Measurements from ENCODE around the gene RGS7.
A peak's percentile ranks its signal among the peaks of the same experiment; 100 is the strongest.
"Not testable (repeated sequence)": the region's sequence is repeated elsewhere in the genome, so short reads cannot be mapped to it uniquely, and the experiment has no call there.

The RGS7 gene

DNA sequence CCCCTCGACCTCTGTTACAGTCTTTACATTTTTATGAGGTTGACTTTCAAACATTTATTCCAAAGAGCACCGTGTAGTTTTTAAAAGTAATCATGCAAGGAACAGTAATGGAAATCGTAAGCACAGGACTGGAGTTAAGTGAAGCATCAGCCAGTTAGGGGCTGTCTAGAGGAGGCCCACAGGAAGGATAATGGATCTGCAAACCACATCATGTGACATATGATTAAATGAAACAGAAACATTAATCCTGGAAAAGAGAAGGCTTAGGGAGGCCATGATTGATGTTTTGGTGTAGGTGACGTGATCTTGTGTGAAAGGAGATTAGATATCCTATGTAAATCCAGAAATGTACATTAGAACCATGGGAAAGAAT is 25.0 kb downstream of the RGS7 start:
- DNase-seq (ENCODE audit: low read depth in 2 of 2) = no peak

DNA sequence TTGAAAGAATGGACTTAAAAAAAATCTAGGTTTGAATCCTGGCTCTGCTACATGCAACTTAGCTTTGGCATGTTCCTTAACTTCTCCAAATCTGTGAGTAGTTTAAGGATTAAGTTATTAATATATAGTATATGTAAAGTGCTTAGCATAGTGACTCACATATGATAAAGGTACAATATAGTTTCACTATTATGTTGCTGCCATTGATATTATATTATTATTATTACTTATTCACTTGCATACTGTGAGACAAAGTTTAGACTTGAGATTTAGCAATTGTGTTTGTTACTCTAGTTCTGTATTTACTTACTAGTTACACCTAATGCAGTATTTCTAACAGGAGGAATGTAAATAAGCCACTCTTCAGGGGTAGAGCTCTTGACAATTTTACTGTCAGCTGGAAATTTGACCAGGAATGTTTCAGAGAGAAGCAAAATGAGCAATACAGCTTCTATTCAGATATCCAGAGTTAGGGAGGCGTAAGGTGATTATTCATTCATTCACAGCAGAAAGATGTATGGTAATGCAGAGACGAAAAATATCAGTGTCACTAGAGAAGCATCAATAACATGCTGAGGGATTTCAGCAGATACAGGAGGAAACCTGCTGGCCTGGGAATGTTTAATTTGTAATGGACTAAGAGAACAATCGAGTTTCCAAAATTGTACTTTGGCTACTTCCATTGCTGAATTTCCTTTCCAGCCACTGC is 25.5 kb downstream of the RGS7 start:
- DNase-seq (ENCODE audit: low read depth in 2 of 2) = no peak

- DNase-seq (ENCODE audit: low read depth in 2 of 2) = no peak
Observed at GRCh38 chr1:241330619-241331327, 26.2 kb downstream of the RGS7 start.

DNA sequence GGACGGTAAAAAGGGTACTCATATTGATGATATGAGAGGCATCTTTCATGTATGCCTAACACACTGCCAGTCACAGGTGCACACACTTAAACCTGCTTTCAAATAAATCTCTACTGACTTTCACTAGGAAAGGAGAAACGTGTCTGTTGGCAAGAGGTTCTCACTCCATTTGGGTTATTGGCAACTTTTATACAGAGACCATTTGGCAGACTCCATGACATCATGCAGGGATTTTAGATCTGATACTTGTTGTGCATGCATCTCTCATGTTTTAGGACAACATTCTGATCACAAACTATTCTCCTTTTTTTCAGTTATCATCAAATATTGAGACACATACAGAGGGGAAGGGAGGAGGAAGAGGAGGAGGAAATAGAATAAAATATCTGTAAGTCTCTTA is 31.5 kb downstream of the RGS7 start:
- DNase-seq (ENCODE audit: low read depth in 2 of 2) = no peak

- DNase-seq (ENCODE audit: low read depth in 2 of 2) = peak; percentile 0 to 4
Observed at GRCh38 chr1:241323514-241324195, 33.4 kb downstream of the RGS7 start.

GRCh38 chr1:241317676-241318075 is 39.3 kb downstream of the RGS7 start:
- no peak for DNase-seq (ENCODE audit: low read depth in 2 of 2)

- no peak for DNase-seq (ENCODE audit: low read depth in 2 of 2)
Observed at GRCh38 chr1:241316372-241316771, 40.6 kb downstream of the RGS7 start.

GRCh38 chr1:241311056-241311746 is 45.8 kb downstream of the RGS7 start:
- DNase-seq (ENCODE audit: low read depth in 2 of 2) = no peak

DNA sequence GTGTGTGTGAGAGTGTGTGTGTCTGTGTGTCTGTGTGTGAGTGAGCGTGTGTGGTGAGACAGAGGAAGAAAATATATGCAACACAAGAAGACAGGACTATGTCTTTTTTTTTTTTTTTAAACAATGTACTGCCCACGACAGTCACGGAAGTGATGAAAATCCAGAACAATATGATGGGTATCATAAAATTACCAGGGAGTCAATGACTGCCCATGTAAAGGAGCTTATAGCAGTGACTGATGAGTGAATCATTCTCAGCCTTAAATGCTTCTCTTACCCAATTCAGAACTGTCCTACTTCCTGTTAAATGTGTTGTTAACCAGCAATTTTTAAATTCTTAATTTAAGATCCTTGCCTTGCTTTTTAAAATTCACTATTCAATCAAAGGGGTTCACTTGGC is 46.6 kb downstream of the RGS7 start:
- DNase-seq (ENCODE audit: low read depth in 2 of 2) = no peak

DNA sequence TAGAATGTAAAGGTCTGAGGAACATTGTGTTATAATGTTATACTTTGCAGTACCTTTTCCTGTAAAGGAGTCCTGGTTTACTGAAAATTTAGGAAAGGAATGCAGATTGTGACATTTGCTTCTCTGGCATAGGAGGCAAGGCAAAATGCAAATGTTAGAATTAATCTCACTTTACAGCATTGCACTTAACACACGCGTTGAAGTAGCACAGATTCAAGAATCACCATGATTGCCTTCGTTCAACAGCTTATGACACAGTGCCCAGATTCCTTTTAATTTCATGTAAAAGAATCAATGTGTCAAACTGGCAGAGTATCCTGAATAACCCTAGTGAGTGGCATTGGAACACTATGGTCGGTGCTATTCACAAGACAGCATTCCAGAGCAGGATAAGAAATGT is 47.4 kb downstream of the RGS7 start:
- DNase-seq (ENCODE audit: low read depth in 2 of 2) = no peak

- no peak for DNase-seq (ENCODE audit: low read depth in 2 of 2)
Observed at GRCh38 chr1:241308471-241308870, 48.5 kb downstream of the RGS7 start.

DNA sequence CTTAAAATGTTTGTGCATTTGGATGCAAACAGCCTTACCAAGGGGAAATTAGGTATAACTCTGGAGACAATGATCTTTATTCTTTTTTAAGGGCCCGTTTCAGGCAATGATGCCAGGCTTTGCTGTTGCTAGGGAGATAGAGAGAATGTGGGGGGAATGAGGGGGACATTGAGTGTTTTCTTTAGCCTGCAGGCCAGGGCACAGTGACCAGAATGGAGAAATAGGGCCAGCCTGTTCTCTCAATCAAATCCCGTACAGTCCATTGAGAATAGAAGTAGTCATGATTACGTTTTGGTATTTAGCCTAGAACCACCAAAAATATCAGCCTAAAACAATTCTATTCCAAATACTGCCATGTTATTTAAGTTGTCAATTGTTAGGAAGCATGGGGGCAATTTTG is 49.0 kb downstream of the RGS7 start:
- no peak for DNase-seq (ENCODE audit: low read depth in 2 of 2)

GRCh38 chr1:241306125-241306790 is 50.7 kb downstream of the RGS7 start:
- DNase-seq (ENCODE audit: low read depth in 2 of 2) = no peak

GRCh38 chr1:241302024-241302423 is 55.0 kb downstream of the RGS7 start:
- DNase-seq (ENCODE audit: low read depth in 2 of 2) = not testable (repeated sequence)

DNA sequence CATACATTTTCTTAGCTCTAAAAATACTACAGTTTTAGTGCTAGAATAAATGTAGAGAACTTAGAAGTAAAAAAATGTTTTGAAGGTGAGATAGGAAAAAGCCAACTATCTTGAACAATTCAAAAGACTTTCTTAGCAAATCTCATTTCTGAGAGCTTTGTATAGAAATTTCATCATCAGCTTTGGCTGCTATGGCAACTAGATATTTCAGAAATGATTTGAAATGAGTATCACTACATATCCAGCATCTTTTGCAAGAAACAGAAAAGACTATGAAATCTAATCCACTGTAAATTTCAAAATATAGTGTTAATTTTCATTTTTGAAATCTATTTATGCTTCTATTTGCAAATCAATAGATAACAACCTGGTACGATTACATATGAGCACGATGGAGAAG is 57.7 kb downstream of the RGS7 start:
- DNase-seq (ENCODE audit: low read depth in 2 of 2) = no peak

DNA sequence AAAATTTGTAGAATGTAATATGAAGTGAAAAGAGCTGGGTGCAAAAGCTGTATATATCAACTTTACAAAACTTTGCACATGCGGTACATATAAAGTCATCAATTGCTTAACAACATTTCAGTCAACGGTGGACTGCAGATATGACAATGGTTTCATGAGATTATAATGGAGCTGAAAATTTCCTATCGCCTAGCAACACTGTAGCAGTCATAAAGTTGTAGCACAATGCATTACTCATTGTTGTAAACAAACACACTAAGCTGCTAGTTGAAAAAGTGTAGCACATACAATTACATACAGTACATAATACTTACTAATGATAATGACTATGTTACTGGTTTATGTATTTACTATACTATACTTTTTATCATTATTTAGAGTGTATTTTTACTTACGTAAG is 64.0 kb downstream of the RGS7 start:
- no peak for DNase-seq (ENCODE audit: low read depth in 2 of 2)

DNA sequence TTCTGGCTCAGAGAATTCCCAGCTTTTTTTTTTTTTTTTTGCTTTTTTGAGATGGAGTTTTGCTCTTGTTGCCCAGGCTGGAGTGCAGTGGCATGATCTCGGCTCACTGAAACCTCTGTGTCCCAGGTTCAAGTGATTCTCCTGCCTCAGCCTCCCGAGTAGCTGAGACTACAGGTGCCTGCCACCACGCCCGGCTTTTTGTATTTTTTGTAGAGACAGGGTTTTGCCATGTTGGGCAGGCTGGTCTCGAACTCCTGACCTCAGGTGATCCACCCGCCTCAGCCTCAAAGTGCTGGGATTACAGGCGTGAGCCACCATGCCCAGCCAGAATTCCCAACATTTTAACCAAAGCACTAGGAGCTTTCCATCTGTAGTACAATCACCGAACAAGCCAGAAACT is 65.5 kb downstream of the RGS7 start:
- not testable (repeated sequence) for DNase-seq (ENCODE audit: low read depth in 2 of 2)

DNA sequence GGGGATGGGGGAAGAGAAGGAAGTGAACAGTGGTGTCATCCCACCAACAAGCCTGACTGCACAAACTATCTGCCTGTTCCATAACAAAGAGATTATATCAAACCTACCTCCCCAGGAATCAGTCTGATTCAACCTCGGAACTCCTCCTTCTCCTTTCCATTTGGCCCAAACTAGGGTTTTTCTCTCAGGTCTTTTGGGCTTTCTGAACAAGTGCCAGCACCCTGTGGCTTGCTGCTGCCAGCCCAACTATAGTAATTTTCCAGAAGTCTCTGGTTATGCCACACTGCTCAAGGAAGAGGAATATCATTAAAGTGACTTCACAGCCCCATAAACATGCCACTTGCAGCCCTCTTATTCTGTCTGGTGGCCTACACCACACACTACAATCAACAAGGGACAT is 70.5 kb downstream of the RGS7 start:
- DNase-seq (ENCODE audit: low read depth in 2 of 2) = no peak

- DNase-seq (ENCODE audit: low read depth in 2 of 2) = no peak
Observed at GRCh38 chr1:241276391-241276790, 80.6 kb downstream of the RGS7 start.

DNA sequence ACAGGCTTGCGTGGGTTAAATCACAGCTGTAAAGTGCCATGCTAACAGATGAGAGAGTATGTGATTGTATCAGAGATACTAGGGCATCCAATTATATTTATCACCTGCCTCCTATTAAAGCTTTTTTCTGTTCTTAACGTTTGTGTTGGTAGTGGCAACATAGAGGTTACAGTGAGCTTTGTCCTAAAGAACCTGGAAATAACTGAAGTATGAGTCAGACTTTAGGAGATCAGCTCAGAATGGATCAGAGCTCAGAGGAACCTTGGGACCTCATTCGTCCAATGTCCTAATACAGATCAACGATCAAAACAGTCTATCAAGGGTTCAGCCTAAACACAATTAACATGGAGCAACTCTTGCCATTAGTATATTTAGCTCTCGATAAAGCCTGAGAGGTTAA is 81.0 kb downstream of the RGS7 start:
- no peak for DNase-seq (ENCODE audit: low read depth in 2 of 2)

GRCh38 chr1:241275226-241275625 is 81.8 kb downstream of the RGS7 start:
- no peak for DNase-seq (ENCODE audit: low read depth in 2 of 2)

GRCh38 chr1:241274693-241275092 is 82.3 kb downstream of the RGS7 start:
- no peak for DNase-seq (ENCODE audit: low read depth in 2 of 2)
